Neural progenitor cell (in vitro differentiated cells): ENCODE measurements around the gene LCORL. TPM values are rescaled to one million over a fixed set of nuclear protein-coding genes. Genes with fewer than 3 reads are reported as not detected.

ENCODE experiments used
- DNase-seq: peaks from one replicate; pipeline ENCODE4 v3.0.0-alpha.2; 2016; ENCODE audit warnings: low spot score
- H2AFZ ChIP-seq: fragments of 200-600 bp; sonication (generic); replicated peaks from 2 replicates; pipeline ENCODE4 v1.6.1; 2016; ENCODE audit warnings: antibody characterized with exemption
- H3F3A ChIP-seq: fragments of 200-600 bp; sonication (generic); 2 replicates; pipeline ENCODE4 v1.6.1; 2016; ENCODE audit warnings: antibody characterized with exemption, low read depth
- H3K27ac ChIP-seq: fragments of 200-600 bp; sonication (generic); 2 replicates; pipeline ENCODE4 v1.5.1; 2016; ENCODE audit warnings: mild to moderate bottlenecking
- H3K27me3 ChIP-seq: fragments of 200-600 bp; sonication (generic); 2 replicates; pipeline ENCODE4 v1.6.1; 2016; ENCODE audit warnings: mild to moderate bottlenecking, moderate library complexity
- H3K36me3 ChIP-seq: fragments of 200-600 bp; sonication (generic); 2 replicates; pipeline ENCODE4 v1.5.1; 2016
- H3K4me1 ChIP-seq: fragments of 200-600 bp; sonication (generic); 2 replicates; pipeline ENCODE4 v1.6.1; 2016; ENCODE audit warnings: mixed run types
- H3K4me2 ChIP-seq: fragments of 200-600 bp; sonication (generic); 2 replicates; pipeline ENCODE4 v1.6.1; 2016
- H3K4me3 ChIP-seq: fragments of 200-600 bp; sonication (generic); 2 replicates; pipeline ENCODE4 v1.5.1; 2016
- H3K79me2 ChIP-seq: fragments of 200-600 bp; sonication (generic); 2 replicates; pipeline ENCODE4 v1.6.1; 2016; ENCODE audit warnings: low read depth
- H3K9ac ChIP-seq: fragments of 200-600 bp; sonication (generic); 2 replicates; pipeline ENCODE4 v1.6.1; 2016
- H3K9me3 ChIP-seq: fragments of 200-600 bp; sonication (generic); 2 replicates; pipeline ENCODE4 v1.5.1; 2016; ENCODE audit warnings: low read depth
- H4K20me1 ChIP-seq: fragments of 200-600 bp; sonication (generic); 2 replicates; pipeline ENCODE4 v1.6.1; 2016; ENCODE audit warnings: low read depth
- H3K27ac Mint-ChIP-seq: 3 replicates; pipeline ENCODE4 v1.8.0; 2021; ENCODE audit warnings: mixed read lengths
- H3K27me3 Mint-ChIP-seq: 2 replicates; pipeline ENCODE4 v1.8.0; 2022; ENCODE audit warnings: low read depth, mild to moderate bottlenecking, inconsistent platforms, moderate library complexity, mixed read lengths; ENCODE audit not compliant: insufficient read depth
- H3K36me3 Mint-ChIP-seq: 3 replicates; pipeline ENCODE4 v1.8.0; 2021; ENCODE audit warnings: mixed read lengths
- H3K4me1 Mint-ChIP-seq: 3 replicates; pipeline ENCODE4 v1.8.0; 2021; ENCODE audit warnings: mixed read lengths
- H3K4me3 Mint-ChIP-seq: 3 replicates; pipeline ENCODE4 v1.8.0; 2021; ENCODE audit warnings: mild to moderate bottlenecking, moderate library complexity, mixed read lengths
- H3K9me3 Mint-ChIP-seq: 3 replicates; pipeline ENCODE4 v1.8.0; 2020; ENCODE audit warnings: mixed read lengths
- CTCF ChIP-seq: fragments of 200-600 bp; sonication (generic); IDR thresholded peaks from 2 replicates; pipeline ENCODE4 v1.5.1; 2017; ENCODE audit warnings: antibody characterized with exemption, mild to moderate bottlenecking
- EZH2 ChIP-seq: fragments of 200-600 bp; sonication (generic); IDR thresholded peaks from 2 replicates; pipeline ENCODE4 v1.6.1; 2017; ENCODE audit warnings: antibody characterized with exemption, mild to moderate bottlenecking, moderate library complexity
- EZH2phosphoT487 ChIP-seq: fragments of 200-600 bp; sonication (generic); IDR thresholded peaks from 2 replicates; pipeline ENCODE4 v1.6.1; 2017; ENCODE audit warnings: antibody characterized with exemption
- total RNA-seq: library from RNA; depleted of rRNA; stranded (reverse); fragments of >200 nt; gene quantifications from 2 replicates; pipeline ENCODE4 v1.2.3, GENCODE V29; 2015; ENCODE audit warnings: low replicate concordance

LCORL gene
- total RNA-seq, 1 donor from 2014 or later = 53.6 TPM

GRCh38 chr4:18052158-18052557 lies 30.6 kb upstream of the LCORL start:
- no peak overlapping the region for H3K9ac ChIP-seq
- H3K4me1 ChIP-seq = no peaks in the 10 kb centered on the region
- Mint-ChIP-seq H3K9me3 (no peaks in the 10 kb centered on the region), H3K4me3 (no peak overlapping the region), H3K36me3 (no peaks in the 10 kb centered on the region), H3K27me3 (no peaks in the 10 kb centered on the region), H3K27ac (no peak overlapping the region), H3K4me1 (no peaks in the 10 kb centered on the region)
- DNase-seq = no peak
- no peak for TF ChIP-seq CTCF
- TF ChIP-seq EZH2 = no peak
- no peak for TF ChIP-seq EZH2phosphoT487
- H3F3A ChIP-seq = no peaks in the 10 kb centered on the region
- no peaks in the 10 kb centered on the region for H3K79me2 ChIP-seq
- H3K27ac ChIP-seq = no peak overlapping the region
- H3K36me3 ChIP-seq = no peaks in the 10 kb centered on the region
- no peak overlapping the region for H2AFZ ChIP-seq
- H3K27me3 ChIP-seq = no peaks in the 10 kb centered on the region
- H4K20me1 ChIP-seq = no peaks in the 10 kb centered on the region
- H3K9me3 ChIP-seq = no peaks in the 10 kb centered on the region
- no peak overlapping the region for H3K4me3 ChIP-seq
- no peak overlapping the region for H3K4me2 ChIP-seq

- no peak for TF ChIP-seq CTCF
- no peaks in the 10 kb centered on the region for H3K79me2 ChIP-seq
- H3K4me2 ChIP-seq = no peak overlapping the region
- H2AFZ ChIP-seq = no peak overlapping the region
- no peaks in the 10 kb centered on the region for H3K36me3 ChIP-seq
- Mint-ChIP-seq H3K9me3 (no peaks in the 10 kb centered on the region), H3K4me1 (no peaks in the 10 kb centered on the region), H3K36me3 (no peaks in the 10 kb centered on the region), H3K27ac (no peak overlapping the region), H3K27me3 (no peaks in the 10 kb centered on the region), H3K4me3 (no peak overlapping the region)
- no peak overlapping the region for H3K9ac ChIP-seq
- H3K9me3 ChIP-seq = no peaks in the 10 kb centered on the region
- H3K27me3 ChIP-seq = no peaks in the 10 kb centered on the region
- no peaks in the 10 kb centered on the region for H3F3A ChIP-seq
- no peaks in the 10 kb centered on the region for H4K20me1 ChIP-seq
- no peak overlapping the region for H3K27ac ChIP-seq
- no peaks in the 10 kb centered on the region for H3K4me1 ChIP-seq
- H3K4me3 ChIP-seq = no peak overlapping the region
- DNase-seq = no peak
Observed at GRCh38 chr4:18051281-18051680, 29.7 kb upstream of the LCORL start.

GRCh38 chr4:18050448-18050847 lies 28.9 kb upstream of the LCORL start:
- H3K4me3 Mint-ChIP-seq = no peak overlapping the region
- H3K4me1 ChIP-seq = no peaks in the 10 kb centered on the region
- H3K36me3 Mint-ChIP-seq = no peaks in the 10 kb centered on the region
- H3K4me3 ChIP-seq = no peak overlapping the region
- no peaks in the 10 kb centered on the region for H4K20me1 ChIP-seq
- no peak overlapping the region for H3K4me2 ChIP-seq
- TF ChIP-seq EZH2 (no peak), CTCF (no peak), EZH2phosphoT487 (no peak)
- no peaks in the 10 kb centered on the region for H3K79me2 ChIP-seq
- no peaks in the 10 kb centered on the region for H3K9me3 ChIP-seq
- no peaks in the 10 kb centered on the region for H3K36me3 ChIP-seq
- H3F3A ChIP-seq = no peaks in the 10 kb centered on the region
- H2AFZ ChIP-seq = no peak overlapping the region
- H3K9me3 Mint-ChIP-seq = no peaks in the 10 kb centered on the region
- no peak overlapping the region for H3K9ac ChIP-seq
- H3K27me3 ChIP-seq = no peaks in the 10 kb centered on the region
- H3K4me1 Mint-ChIP-seq = no peaks in the 10 kb centered on the region
- H3K27me3 Mint-ChIP-seq = no peaks in the 10 kb centered on the region
- no peak overlapping the region for H3K27ac ChIP-seq
- DNase-seq = no peak
- H3K27ac Mint-ChIP-seq = no peak overlapping the region

- H3K4me1 Mint-ChIP-seq = no peaks in the 10 kb centered on the region
- H3K36me3 ChIP-seq = no peaks in the 10 kb centered on the region
- no peaks in the 10 kb centered on the region for H3K36me3 Mint-ChIP-seq
- H2AFZ ChIP-seq = no peak overlapping the region
- no peaks in the 10 kb centered on the region for H4K20me1 ChIP-seq
- no peaks in the 10 kb centered on the region for H3F3A ChIP-seq
- H3K4me2 ChIP-seq = no peak overlapping the region
- DNase-seq = no peak
- H3K79me2 ChIP-seq = no peaks in the 10 kb centered on the region
- no peak for TF ChIP-seq EZH2
- no peak overlapping the region for H3K9ac ChIP-seq
- no peaks in the 10 kb centered on the region for H3K9me3 ChIP-seq
- no peaks in the 10 kb centered on the region for H3K27me3 Mint-ChIP-seq
- H3K27ac ChIP-seq = no peak overlapping the region
- H3K9me3 Mint-ChIP-seq = no peaks in the 10 kb centered on the region
- H3K4me1 ChIP-seq = no peaks in the 10 kb centered on the region
- no peak overlapping the region for H3K4me3 Mint-ChIP-seq
- no peaks in the 10 kb centered on the region for H3K27me3 ChIP-seq
- no peak overlapping the region for H3K27ac Mint-ChIP-seq
- H3K4me3 ChIP-seq = no peak overlapping the region
Observed at GRCh38 chr4:18049446-18049845, 27.9 kb upstream of the LCORL start.
